ENCODE results near the gene MGARP.
A peak's percentile ranks its signal among the peaks of the same experiment; 100 is the strongest.

MGARP gene

GRCh38 chr4:139304920-139305319 is 24.9 kb upstream of the MGARP start:
- TF ChIP-seq POLR2A (IDR thresholded peaks at IDR 0.05; ENCODE audit: extremely low read depth, insufficient read length) (no peak), MYC (IDR thresholded peaks at IDR 0.05; ENCODE audit: low read depth, low read length) (no peak), MAX (IDR thresholded peaks at IDR 0.05; ENCODE audit: low read depth, low read length) (no peak)
- TF ChIP-seq, protein P1, sequence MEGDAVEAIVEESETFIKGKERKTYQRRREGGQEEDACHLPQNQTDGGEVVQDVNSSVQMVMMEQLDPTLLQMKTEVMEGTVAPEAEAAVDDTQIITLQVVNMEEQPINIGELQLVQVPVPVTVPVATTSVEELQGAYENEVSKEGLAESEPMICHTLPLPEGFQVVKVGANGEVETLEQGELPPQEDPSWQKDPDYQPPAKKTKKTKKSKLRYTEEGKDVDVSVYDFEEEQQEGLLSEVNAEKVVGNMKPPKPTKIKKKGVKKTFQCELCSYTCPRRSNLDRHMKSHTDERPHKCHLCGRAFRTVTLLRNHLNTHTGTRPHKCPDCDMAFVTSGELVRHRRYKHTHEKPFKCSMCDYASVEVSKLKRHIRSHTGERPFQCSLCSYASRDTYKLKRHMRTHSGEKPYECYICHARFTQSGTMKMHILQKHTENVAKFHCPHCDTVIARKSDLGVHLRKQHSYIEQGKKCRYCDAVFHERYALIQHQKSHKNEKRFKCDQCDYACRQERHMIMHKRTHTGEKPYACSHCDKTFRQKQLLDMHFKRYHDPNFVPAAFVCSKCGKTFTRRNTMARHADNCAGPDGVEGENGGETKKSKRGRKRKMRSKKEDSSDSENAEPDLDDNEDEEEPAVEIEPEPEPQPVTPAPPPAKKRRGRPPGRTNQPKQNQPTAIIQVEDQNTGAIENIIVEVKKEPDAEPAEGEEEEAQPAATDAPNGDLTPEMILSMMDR (IDR thresholded peaks at IDR 0.05; ENCODE audit: low read depth, low read length): no peak
- peak overlapping the region; percentile 32 for H3K4me3 ChIP-seq (ENCODE audit: low read depth, low read length)
- DNase-seq (ENCODE audit: low read depth): no peak

DNA sequence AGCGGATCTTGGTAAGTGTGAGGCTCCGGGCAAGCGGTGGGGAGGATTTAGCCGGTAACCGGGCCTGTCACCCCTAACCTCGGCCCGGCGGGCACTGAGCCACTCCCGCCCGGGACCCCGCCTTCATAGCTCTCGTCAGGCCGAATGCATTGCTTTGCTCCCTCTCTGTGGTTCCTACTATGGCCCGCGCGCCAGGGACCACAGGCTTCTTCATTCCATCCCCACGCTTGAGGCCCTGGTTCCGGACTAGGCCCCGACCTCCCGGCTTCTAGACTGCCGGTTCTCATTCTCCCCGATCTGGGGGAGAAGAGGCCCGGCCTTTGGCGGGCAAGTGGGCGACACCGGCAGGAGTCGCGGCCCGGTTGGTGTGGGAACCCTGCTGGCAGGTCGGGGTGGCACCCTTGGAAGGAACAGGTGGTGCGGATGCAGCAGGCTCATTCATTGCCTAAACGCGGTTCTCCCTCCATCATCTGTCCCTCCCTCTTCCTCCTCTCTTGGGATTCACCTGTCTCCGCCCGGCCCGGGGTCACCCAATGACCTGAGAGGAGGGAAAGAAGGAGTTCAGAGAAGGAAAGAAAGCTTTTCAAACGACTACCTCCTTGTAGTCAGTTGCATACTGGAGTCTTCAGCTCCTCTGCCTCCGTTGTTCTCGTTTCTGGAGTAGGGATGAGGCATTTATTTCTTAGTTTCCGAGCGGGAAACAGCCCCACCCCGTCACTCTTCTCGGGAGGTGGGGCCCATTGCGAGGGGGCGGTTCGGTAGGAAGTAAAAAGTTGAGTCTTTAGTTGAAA is 22.0 kb upstream of the MGARP start, which contains the start of gene NDUFC1:
Gene NDUFC1, minus strand, starts transcription at position 657 of the 791 bp plus-strand sequence. CDS start 6,679 bp downstream, outside the sequence.
- TF ChIP-seq, protein P1 (IDR thresholded peaks at IDR 0.05; ENCODE audit: low read depth, low read length): no peak
- TF ChIP-seq POLR2A (IDR thresholded peaks at IDR 0.05; ENCODE audit: extremely low read depth, insufficient read length): no peak
- no peak for TF ChIP-seq MYC (IDR thresholded peaks at IDR 0.05; ENCODE audit: low read depth, low read length)
- peak; percentile 32; the same call in 1 of the 2 replicates for TF ChIP-seq MAX (IDR thresholded peaks at IDR 0.05; ENCODE audit: low read depth, low read length)
- H3K4me3 ChIP-seq (ENCODE audit: low read depth, low read length): peak within 1 kb of the TSS; percentile 91
- DNase-seq (ENCODE audit: low read depth): peak; percentile 79

DNA sequence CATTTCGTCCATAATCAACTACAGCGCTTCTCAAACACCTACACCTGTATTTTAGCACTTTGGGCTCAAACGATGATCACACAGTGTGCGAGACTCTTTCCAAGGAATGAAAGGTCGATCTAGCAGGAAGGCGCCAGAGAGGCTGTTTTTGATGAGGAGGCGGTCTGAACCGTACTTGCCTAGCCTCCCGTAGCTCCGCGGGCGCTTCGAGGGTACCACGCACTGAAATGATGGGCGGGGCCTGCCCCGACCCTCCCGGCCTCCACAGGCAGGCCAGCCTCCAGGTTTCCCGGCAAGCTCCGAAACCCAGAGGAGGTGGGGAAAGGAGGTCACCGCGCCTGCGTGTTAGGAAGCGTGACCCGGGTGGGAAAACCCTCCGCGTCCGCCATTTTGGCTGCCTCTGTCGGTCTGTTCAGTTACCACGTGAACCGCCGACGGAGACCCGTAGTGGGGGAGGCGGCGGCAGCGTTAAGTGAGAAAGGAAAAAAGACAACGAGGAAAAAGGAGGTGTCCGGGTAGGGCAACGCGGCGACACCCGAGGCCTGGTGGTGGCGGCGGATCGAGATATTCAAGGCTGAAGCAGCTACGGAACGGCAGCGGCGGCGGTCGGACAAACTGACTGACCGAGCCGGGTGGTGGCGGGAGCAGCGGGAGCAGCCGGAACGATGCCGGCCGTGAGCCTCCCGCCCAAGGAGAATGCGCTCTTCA is 21.2 kb upstream of the MGARP start, which contains the start of gene NAA15:
Gene NAA15, plus strand, starts transcription at position 393 of the 708 bp plus-strand sequence. Its CDS starts 273 bp downstream, at position 666.
- peak; percentile 99 for DNase-seq (ENCODE audit: low read depth)
- H3K4me3 ChIP-seq (ENCODE audit: low read depth, low read length): peak within 1 kb of the TSS; percentile 91
- TF ChIP-seq POLR2A (IDR thresholded peaks at IDR 0.05; ENCODE audit: extremely low read depth, insufficient read length) (peak; percentile 66), MYC (IDR thresholded peaks at IDR 0.05; ENCODE audit: low read depth, low read length) (peak; percentile 98), MAX (IDR thresholded peaks at IDR 0.05; ENCODE audit: low read depth, low read length) (peak; percentile 95)
- TF ChIP-seq, protein P1 (IDR thresholded peaks at IDR 0.05; ENCODE audit: low read depth, low read length): no peak

DNA sequence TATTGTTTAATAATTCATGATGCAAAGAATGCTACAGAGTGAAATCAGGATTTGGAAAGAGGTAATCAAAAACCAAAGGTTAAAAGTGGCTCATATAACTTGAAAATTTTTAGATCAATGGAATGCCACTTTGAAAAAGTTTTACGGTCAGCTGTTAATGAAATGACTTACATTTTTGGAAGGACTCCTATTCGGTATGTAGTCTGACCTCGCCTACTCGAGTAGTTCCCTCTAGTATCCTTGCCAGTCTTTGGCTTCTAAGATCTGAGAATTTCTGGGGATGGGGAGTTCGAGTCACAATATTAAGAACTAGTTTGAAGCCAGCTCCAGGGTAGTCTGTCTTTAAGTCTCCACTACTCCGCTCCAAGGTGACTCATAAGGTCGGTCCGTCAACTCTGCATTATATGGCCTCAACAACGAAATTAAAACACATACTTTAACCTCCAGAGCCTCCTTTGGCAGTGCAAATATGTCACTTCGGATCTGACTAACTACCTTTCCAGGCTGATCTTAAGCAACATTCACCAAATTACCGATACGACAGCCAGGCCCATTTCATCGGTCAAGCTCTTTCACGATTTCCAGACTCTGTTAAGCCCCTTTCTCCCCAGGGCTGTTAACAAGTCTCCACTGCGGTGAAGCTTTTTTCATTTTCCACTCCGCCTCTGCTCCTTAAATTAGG is 20.5 kb upstream of the MGARP start:
- TF ChIP-seq MAX (IDR thresholded peaks at IDR 0.05; ENCODE audit: low read depth, low read length) (no peak), MYC (IDR thresholded peaks at IDR 0.05; ENCODE audit: low read depth, low read length) (no peak), POLR2A (IDR thresholded peaks at IDR 0.05; ENCODE audit: extremely low read depth, insufficient read length) (no peak)
- TF ChIP-seq, protein P1 (IDR thresholded peaks at IDR 0.05; ENCODE audit: low read depth, low read length): no peak

GRCh38 chr4:139299536-139299935 is 19.5 kb upstream of the MGARP start:
- no peak for DNase-seq (ENCODE audit: low read depth)
- TF ChIP-seq MYC (IDR thresholded peaks at IDR 0.05; ENCODE audit: low read depth, low read length) (no peak), MAX (IDR thresholded peaks at IDR 0.05; ENCODE audit: low read depth, low read length) (no peak), POLR2A (IDR thresholded peaks at IDR 0.05; ENCODE audit: extremely low read depth, insufficient read length) (no peak)
- TF ChIP-seq, protein P1 (IDR thresholded peaks at IDR 0.05; ENCODE audit: low read depth, low read length): no peak
- peak overlapping the region; percentile 81 for H3K4me3 ChIP-seq (ENCODE audit: low read depth, low read length)

More for the DNA sequence above, 20.5 kb upstream of the MGARP start:
- H3K4me3 ChIP-seq (ENCODE audit: low read depth, low read length): peak overlapping the region; percentile 81
- peak; percentile 68 for DNase-seq (ENCODE audit: low read depth)
